RWPE1 (cell line): ENCODE measurements around the gene MARCHF9.

Experiments used
- CTCF ChIA-PET: fragments of 350-600 bp; sonication (Branson Sonifier 250); formaldehyde crosslinking; extraction: SDS; loops from one replicate; lab custom pipeline; 2021; lab: Yijun Ruan, JAX
- POLR2A ChIA-PET: fragments of 400-600 bp; formaldehyde crosslinking; extraction: SDS; loops from one replicate; lab custom pipeline; 2020; ENCODE audit warnings: antibody characterized with exemption; ENCODE audit not compliant: low non-redundant PET; lab: Yijun Ruan, JAX
- DNase-seq: peaks from one replicate; pipeline ENCODE4 v3.0.0; 2012; ENCODE audit warnings: low spot score
- H3K27ac ChIP-seq: fragments of 450-650 bp; 2 replicates; pipeline ENCODE4 v1.5.1; 2017
- TF ChIP-seq, protein P1 (sequence below): fragments of 450-650 bp; conservative IDR thresholded peaks from 2 replicates; pipeline ENCODE4 v1.5.1; 2017; ENCODE audit warnings: low read depth, mild to moderate bottlenecking

MARCHF9 gene

GRCh38 chr12:57727758-57728395, 27.0 kb upstream of the MARCHF9 start:
- no peak overlapping the region for H3K27ac ChIP-seq
- POLR2A ChIA-PET = no interaction called here
- TF ChIP-seq, protein P1, sequence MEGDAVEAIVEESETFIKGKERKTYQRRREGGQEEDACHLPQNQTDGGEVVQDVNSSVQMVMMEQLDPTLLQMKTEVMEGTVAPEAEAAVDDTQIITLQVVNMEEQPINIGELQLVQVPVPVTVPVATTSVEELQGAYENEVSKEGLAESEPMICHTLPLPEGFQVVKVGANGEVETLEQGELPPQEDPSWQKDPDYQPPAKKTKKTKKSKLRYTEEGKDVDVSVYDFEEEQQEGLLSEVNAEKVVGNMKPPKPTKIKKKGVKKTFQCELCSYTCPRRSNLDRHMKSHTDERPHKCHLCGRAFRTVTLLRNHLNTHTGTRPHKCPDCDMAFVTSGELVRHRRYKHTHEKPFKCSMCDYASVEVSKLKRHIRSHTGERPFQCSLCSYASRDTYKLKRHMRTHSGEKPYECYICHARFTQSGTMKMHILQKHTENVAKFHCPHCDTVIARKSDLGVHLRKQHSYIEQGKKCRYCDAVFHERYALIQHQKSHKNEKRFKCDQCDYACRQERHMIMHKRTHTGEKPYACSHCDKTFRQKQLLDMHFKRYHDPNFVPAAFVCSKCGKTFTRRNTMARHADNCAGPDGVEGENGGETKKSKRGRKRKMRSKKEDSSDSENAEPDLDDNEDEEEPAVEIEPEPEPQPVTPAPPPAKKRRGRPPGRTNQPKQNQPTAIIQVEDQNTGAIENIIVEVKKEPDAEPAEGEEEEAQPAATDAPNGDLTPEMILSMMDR = no peak
- no peak for DNase-seq
- CTCF ChIA-PET = interaction anchor here (2.5 kb wide), 1 partner anchor 8 kb away, joined by 31 read pairs; no protein-coding TSS in a partner anchor

DNA sequence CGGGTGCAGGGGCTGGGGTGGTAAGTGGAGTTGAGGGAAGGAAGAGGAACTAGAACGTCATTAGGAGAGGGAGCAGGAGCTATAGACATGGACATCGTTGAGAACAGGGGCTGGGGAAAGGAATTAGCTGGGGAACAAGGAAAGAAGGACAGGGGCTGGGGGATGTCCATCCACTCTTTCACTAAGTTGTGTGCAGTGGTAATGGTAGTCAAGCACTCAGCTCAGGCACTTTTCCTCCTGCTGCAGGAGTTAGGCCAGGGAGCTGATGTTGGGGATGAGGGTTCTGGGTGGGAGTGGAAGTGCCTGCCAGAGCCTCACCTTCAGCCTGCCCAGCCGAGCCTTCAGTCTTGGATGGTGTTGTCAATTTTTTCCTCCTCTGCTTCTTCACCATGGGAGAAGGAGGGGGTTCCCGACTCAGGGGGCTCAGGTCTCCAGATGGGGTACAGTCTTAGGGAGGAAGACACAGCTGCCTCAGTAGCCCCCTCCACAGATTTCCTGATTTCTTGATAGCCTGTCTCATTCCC, 25.5 kb upstream of the MARCHF9 start:
- TF ChIP-seq, protein P1 = no peak
- ChIA-PET POLR2A (no interaction called here), CTCF (no interaction called here)
- H3K27ac ChIP-seq = peak overlapping the region; percentile 24
- DNase-seq = no peak

GRCh38 chr12:57730336-57731067, 24.4 kb upstream of the MARCHF9 start:
- no peak overlapping the region for H3K27ac ChIP-seq
- POLR2A ChIA-PET = no interaction called here
- DNase-seq = no peak
- TF ChIP-seq, protein P1 = no peak
- CTCF ChIA-PET = no interaction called here

DNA sequence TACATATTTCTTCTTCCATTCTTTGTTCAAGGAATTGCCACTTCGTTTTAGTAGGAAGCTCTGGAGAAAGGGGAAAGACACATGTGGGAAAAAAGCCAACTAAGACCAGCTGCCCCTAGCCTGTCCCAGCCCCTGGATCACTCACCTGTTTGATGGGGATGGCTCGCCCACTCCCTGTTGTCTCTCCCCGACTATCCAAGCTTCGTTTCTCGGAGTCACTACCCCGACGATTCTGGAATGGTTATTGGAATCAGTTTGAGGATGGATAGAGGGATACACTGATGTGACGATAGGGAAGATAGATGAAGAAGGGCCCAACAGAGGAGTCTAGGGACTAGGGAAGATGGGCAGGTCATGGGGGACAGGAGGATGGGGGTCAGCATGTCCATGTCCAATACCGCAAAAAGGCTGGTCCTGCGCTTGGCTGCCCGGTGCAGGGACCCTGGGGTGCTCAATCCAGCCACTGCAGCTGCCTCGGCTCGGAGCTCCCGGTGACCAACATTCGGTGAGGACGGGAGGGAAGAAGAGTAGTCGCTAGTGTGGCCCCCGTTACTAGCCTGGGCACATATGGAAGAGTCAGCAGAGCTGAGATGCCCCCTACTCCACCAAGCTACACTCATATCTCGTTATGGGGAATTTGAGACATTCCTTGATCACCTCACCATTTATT, 23.4 kb upstream of the MARCHF9 start:
- TF ChIP-seq, protein P1 = no peak
- no peak for DNase-seq
- no peak overlapping the region for H3K27ac ChIP-seq
- CTCF ChIA-PET = no interaction called here
- POLR2A ChIA-PET = no interaction called here

- ChIA-PET CTCF (interaction anchor here (0.7 kb wide), 1 partner anchor 24 kb away, joined by 3 read pairs; no protein-coding TSS in a partner anchor), POLR2A (no interaction called here)
- TF ChIP-seq, protein P1 = no peak
- no peak overlapping the region for H3K27ac ChIP-seq
- no peak for DNase-seq
Measured at GRCh38 chr12:57732270-57732669, 22.6 kb upstream of the MARCHF9 start.
